Type B pancreatic cell (in vitro differentiated cells): Measurements from ENCODE around the gene TEAD1. TPM values are rescaled to one million over a fixed set of nuclear protein-coding genes. Genes with fewer than 3 reads are reported as not detected.

Experiments
- DNase-seq: peaks from one replicate; pipeline ENCODE4 v3.0.0; 2021; ENCODE audit warnings: mixed read lengths; ENCODE audit not compliant: unreplicated experiment; ENCODE audit errors: extremely low spot score
- H3K27ac Mint-ChIP-seq: 2 replicates; pipeline ENCODE4 v1.8.0; 2021; ENCODE audit warnings: mild to moderate bottlenecking, mixed read lengths
- H3K27me3 Mint-ChIP-seq: 2 replicates; pipeline ENCODE4 v1.8.0; 2021; ENCODE audit warnings: mixed read lengths
- H3K36me3 Mint-ChIP-seq: 2 replicates; pipeline ENCODE4 v1.8.0; 2021; ENCODE audit warnings: mixed read lengths
- H3K4me1 Mint-ChIP-seq: one replicate; pipeline ENCODE4 v1.8.0; 2021; ENCODE audit warnings: mixed read lengths; ENCODE audit not compliant: unreplicated experiment
- H3K4me3 Mint-ChIP-seq: 2 replicates; pipeline ENCODE4 v1.8.0; 2021; ENCODE audit warnings: mild to moderate bottlenecking, mixed read lengths
- H3K9me3 Mint-ChIP-seq: 2 replicates; pipeline ENCODE4 v1.8.0; 2021; ENCODE audit warnings: mixed read lengths
- total RNA-seq: library from RNA; stranded (reverse); gene quantifications from 2 replicates; pipeline ENCODE4 v1.2.1, GENCODE V29; 2021; ENCODE audit warnings: low replicate concordance
- TF ChIP-seq, protein P1 (sequence below): fragments of 200-600 bp; sonication (generic); conservative IDR thresholded peaks from 2 replicates; pipeline ENCODE4 v1.5.0; 2021; ENCODE audit warnings: antibody characterized with exemption, mild to moderate bottlenecking

TEAD1 gene
- total RNA-seq, 1 donor from 2014 or later: 91.8 TPM

DNA sequence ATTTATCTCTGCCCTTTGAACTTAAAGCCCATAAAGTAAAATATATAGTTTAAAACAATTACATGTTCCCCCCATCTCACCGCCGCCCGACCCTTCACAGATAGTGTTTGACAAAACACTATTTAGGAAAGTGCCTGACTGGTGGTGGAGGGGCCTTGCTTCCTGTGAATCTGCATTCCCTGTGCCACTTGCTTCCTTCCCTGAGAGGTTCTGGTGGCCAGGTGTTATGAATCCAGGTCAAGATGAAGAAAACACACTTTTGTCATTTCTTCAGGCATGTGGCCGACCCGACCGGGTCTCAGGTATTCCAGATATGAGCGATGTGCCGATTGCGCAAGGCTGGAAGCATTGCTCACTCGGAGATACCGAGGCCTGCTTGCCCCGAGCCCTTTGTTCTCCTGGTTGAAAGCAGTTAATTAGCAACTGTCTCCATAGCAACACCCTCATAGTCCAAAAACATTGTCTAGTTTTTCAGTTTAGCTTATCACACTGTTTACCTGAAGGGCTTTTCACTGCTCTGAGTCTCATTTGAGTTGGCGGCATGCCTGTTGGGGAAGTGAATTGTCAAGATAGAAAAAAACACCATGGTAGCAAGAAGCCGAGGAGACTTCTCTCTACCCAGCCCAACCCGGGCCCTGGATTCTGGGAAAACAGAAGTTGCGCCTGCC lies 128.3 kb downstream of the TEAD1 start:
- peaks cover 87% of the 10 kb centered on the region for H3K4me1 Mint-ChIP-seq
- no peaks in the 10 kb centered on the region for H3K9me3 Mint-ChIP-seq
- peak overlapping the region; percentile 99 for H3K27ac Mint-ChIP-seq
- no peaks in the 10 kb centered on the region for H3K27me3 Mint-ChIP-seq
- H3K4me3 Mint-ChIP-seq: peak overlapping the region; percentile 73
- TF ChIP-seq, protein P1, sequence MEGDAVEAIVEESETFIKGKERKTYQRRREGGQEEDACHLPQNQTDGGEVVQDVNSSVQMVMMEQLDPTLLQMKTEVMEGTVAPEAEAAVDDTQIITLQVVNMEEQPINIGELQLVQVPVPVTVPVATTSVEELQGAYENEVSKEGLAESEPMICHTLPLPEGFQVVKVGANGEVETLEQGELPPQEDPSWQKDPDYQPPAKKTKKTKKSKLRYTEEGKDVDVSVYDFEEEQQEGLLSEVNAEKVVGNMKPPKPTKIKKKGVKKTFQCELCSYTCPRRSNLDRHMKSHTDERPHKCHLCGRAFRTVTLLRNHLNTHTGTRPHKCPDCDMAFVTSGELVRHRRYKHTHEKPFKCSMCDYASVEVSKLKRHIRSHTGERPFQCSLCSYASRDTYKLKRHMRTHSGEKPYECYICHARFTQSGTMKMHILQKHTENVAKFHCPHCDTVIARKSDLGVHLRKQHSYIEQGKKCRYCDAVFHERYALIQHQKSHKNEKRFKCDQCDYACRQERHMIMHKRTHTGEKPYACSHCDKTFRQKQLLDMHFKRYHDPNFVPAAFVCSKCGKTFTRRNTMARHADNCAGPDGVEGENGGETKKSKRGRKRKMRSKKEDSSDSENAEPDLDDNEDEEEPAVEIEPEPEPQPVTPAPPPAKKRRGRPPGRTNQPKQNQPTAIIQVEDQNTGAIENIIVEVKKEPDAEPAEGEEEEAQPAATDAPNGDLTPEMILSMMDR: no peak
- DNase-seq: no peak
- H3K36me3 Mint-ChIP-seq: peaks cover 20% of the 10 kb centered on the region

DNA sequence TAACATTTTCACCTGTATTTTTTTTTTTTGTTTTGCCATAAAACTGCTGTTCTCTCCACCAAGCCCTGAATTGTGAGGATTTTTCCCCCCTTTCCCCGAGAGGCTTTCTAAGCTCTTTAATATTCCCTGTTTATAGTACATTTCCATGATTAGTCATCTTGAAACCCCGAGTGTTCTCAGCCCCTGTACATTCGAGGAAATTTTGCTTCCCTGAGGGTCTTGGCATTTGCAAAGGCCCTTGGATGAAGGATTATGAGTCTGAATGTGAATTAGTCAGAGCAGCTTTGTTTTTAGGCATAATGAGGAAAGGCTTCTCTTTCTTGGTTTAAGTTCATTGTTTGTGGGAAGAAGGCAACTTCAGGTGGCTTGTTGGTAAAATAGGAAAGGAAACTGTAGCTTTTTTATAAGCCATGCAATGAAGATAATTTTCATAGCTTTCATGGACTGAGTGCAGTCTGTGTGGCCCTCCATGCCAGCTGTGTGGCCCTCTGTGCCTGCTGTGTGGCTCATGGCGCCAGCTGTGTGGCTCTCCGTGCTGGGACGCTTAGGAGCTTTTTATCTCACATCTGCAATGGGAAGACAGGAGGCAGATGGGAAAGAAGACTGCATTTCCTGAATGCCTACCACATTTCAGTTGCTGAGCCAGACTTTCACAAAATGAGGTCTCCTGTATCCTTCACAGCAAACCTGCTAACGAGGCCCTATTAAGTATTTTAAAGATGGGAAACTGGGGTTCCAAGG lies 129.0 kb downstream of the TEAD1 start:
- Mint-ChIP-seq H3K36me3 (peaks cover 18% of the 10 kb centered on the region), H3K4me3 (peak overlapping the region; percentile 73), H3K9me3 (no peaks in the 10 kb centered on the region), H3K27ac (peak overlapping the region; percentile 99), H3K27me3 (no peaks in the 10 kb centered on the region), H3K4me1 (peaks cover 86% of the 10 kb centered on the region)
- no peak for DNase-seq
- TF ChIP-seq, protein P1: no peak

DNA sequence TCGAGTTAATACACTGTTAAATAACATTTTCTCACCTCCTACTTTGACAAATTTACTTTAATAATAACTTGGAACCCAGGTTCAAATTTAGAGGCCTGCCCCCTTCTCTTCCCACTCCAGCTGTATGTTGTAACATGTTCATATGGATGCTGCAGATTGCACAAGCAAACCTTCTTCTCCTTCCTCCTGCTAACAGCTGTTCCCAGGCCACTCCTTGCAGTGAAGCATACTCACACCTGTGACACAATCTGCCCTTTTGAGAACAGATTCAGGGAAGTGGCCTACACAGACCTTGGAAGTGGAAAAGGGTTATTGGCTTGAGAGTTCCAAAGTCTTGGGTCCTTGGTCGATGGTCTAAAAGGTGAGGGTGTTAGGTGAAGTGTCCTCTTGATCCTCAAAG lies 131.9 kb downstream of the TEAD1 start:
- Mint-ChIP-seq H3K9me3 (no peaks in the 10 kb centered on the region), H3K36me3 (peaks cover 18% of the 10 kb centered on the region), H3K27ac (peak overlapping the region; percentile 91), H3K4me1 (peaks cover 64% of the 10 kb centered on the region), H3K4me3 (peak overlapping the region; percentile 42), H3K27me3 (no peaks in the 10 kb centered on the region)
- TF ChIP-seq, protein P1: no peak
- DNase-seq: no peak

DNA sequence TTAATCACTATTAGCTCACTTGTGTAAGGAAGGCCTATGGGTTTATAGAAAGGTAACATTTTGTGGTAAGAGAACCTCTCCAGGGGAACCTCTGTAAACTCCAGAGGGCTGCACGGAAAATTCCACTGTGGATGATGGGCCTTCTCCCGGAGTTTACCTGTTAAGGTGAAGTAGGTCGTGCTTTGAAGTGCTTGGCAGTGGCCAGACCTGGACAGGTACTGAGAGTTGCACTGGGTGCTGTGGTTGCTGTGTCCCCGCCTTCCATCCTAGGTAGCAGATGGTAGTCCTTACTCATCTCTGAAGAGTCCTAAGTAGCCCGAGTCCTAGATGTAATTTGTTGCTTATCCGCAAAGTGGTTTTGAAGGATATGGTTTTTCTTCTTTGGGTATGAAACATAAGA lies 133.4 kb downstream of the TEAD1 start:
- TF ChIP-seq, protein P1: no peak
- H3K9me3 Mint-ChIP-seq: no peaks in the 10 kb centered on the region
- H3K4me1 Mint-ChIP-seq: peaks cover 63% of the 10 kb centered on the region
- H3K27ac Mint-ChIP-seq: peak overlapping the region; percentile 46
- H3K4me3 Mint-ChIP-seq: peak overlapping the region; percentile 27
- H3K36me3 Mint-ChIP-seq: peaks cover 18% of the 10 kb centered on the region
- DNase-seq: no peak
- H3K27me3 Mint-ChIP-seq: no peaks in the 10 kb centered on the region

DNA sequence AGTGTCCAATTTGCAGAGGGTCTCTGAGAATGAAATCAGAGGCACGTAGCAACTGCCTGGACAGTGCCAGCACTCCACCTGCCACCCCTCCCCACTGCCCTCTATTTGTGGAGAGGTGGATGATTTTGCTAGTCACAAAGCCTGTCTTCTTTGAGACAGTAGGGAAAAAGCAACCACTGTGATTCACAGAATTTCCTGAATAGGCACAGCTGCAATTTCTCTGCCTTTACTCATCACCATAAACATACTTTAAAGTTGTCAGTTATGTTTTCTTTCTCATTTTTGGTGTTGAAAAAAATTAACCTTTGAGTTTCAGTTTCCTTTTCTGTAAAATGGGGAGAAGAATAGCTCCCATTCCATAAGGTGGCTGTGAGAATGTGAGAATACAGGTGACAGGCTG lies 134.3 kb downstream of the TEAD1 start:
- peaks cover 63% of the 10 kb centered on the region for H3K4me1 Mint-ChIP-seq
- H3K27ac Mint-ChIP-seq: peak overlapping the region; percentile 33
- TF ChIP-seq, protein P1: no peak

More for the DNA sequence above, 134.3 kb downstream of the TEAD1 start:
- H3K9me3 Mint-ChIP-seq: no peaks in the 10 kb centered on the region
- H3K4me3 Mint-ChIP-seq: no peak overlapping the region
- no peak for DNase-seq
- peaks cover 18% of the 10 kb centered on the region for H3K36me3 Mint-ChIP-seq
- H3K27me3 Mint-ChIP-seq: no peaks in the 10 kb centered on the region
